Uterus (tissue), 2 donors: ENCODE measurements around the gene OR6N1.

Experiments
- POLR2A ChIP-seq, 2 donors: fragments of 450-650 bp; IDR thresholded peaks; one replicate each; pipeline ENCODE4 v1.6.1; 2016; ENCODE audit warnings: antibody characterized with exemption in 2 of 2, mild to moderate bottlenecking in 1 of 2, moderate library complexity in 1 of 2
- TF ChIP-seq, protein P1 (sequence below), 4 experiments: fragments of 200-600 bp in 2 of 4; fragments of 450-650 bp in 2 of 4; sonication (generic) in 2 of 4; IDR thresholded peaks; one replicate each; pipeline ENCODE4 v1.5.1; 2016 to 2019; ENCODE audit warnings: antibody characterized with exemption in 4 of 4, mild to moderate bottlenecking in 2 of 4, moderate library complexity in 1 of 4

DNA sequence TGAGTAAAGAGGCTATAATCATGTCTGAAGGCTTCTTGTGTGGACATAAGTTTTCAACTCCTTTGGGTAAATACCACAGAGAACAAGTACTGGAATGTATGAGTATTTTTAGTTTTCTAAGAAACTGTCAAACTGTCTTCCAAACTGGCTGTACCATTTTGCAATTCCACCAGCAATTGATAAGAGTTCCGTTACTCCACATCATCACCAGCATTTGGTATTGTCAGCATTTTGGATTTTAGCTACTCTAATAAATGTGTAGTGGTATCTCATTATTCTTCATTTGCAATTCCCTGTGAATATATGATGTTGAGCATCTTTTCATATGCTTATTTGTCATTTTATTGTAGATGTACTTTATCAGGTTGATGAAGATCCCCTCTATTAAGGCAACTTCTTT, 49.7 kb upstream of the OR6N1 start:
- TF ChIP-seq, protein P1, sequence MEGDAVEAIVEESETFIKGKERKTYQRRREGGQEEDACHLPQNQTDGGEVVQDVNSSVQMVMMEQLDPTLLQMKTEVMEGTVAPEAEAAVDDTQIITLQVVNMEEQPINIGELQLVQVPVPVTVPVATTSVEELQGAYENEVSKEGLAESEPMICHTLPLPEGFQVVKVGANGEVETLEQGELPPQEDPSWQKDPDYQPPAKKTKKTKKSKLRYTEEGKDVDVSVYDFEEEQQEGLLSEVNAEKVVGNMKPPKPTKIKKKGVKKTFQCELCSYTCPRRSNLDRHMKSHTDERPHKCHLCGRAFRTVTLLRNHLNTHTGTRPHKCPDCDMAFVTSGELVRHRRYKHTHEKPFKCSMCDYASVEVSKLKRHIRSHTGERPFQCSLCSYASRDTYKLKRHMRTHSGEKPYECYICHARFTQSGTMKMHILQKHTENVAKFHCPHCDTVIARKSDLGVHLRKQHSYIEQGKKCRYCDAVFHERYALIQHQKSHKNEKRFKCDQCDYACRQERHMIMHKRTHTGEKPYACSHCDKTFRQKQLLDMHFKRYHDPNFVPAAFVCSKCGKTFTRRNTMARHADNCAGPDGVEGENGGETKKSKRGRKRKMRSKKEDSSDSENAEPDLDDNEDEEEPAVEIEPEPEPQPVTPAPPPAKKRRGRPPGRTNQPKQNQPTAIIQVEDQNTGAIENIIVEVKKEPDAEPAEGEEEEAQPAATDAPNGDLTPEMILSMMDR (IDR thresholded peaks at IDR 0.05), result no peak
- TF ChIP-seq POLR2A (IDR thresholded peaks at IDR 0.05), result no peak
